Measurements from ENCODE around the gene EFNA5. TPM values are rescaled to one million over a fixed set of nuclear protein-coding genes. Genes with fewer than 3 reads are reported as not detected.

EFNA5 gene
- total and polyA plus RNA-seq, 4 donors, result 0.14 to 0.93 (median 0.54) TPM

DNA sequence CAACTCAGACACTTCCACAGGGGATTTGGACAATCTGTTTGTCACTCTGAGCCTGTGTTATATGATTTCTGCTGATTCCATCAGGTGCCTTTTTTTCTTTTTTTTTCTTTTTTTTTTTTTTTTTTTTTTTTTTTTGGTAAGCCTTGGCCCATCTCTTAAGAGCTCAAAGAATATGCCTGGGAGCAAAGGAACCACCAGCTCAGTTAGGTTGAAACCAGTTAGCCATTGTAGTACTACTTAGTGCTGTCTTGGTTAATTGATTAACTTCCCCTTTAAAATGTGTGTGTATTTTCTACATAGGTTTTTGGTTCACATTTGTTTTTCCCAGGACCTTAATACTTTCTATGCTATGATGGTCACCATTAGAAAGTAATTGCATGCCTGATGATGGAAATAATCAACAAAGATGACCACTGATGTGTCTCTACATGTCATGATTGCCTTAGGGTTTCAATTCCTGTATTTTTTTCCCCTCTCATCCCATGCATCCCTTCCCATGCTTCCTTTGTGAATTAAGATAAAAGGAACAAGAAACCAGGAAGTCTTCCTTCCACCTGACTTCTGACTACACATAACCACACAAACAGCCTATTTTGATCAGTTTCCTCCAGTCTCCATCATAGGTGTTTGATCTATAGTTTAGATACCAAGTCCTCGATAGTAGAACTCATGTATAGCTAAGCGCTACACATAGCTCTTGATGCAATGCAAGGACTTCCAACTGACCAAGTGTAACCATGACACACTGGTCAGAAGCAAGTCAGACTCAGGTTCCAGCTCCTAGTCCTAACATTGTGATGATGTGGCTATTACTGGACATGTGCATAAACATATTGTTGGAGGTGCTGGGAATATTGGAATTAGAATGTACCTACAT lies 306.1 kb downstream of the EFNA5 start:
- no peak for DNase-seq (ENCODE audit: low spot score)
- no peaks in the 10 kb centered on the region for H3K9me3 ChIP-seq (ENCODE audit: control insufficient read depth in 4 of 4, low read length in 3 of 4)
- H3K27ac ChIP-seq (ENCODE audit: low read depth in 1 of 2, low read length in 2 of 2), result no peak overlapping the region
- H3K36me3 ChIP-seq (ENCODE audit: control insufficient read depth in 4 of 4, insufficient read depth in 3 of 4, low read depth in 1 of 4, low read length in 3 of 4), result no peaks in the 10 kb centered on the region
- H3K4me1 ChIP-seq (ENCODE audit: control insufficient read depth in 4 of 4, insufficient read depth in 4 of 4, low read length in 3 of 4), result peaks cover 0 to 1% (median 0%) of the 10 kb centered on the region in 4 donors
- no peak for TF ChIP-seq NR2F2 (IDR thresholded peaks at IDR 0.05)
- TF ChIP-seq JUND (IDR thresholded peaks at IDR 0.05), result no peak
- TF ChIP-seq RAD21 (IDR thresholded peaks at IDR 0.05), result no peak
- no peak for TF ChIP-seq YY1 (IDR thresholded peaks at IDR 0.05)
- TF ChIP-seq, protein P1, sequence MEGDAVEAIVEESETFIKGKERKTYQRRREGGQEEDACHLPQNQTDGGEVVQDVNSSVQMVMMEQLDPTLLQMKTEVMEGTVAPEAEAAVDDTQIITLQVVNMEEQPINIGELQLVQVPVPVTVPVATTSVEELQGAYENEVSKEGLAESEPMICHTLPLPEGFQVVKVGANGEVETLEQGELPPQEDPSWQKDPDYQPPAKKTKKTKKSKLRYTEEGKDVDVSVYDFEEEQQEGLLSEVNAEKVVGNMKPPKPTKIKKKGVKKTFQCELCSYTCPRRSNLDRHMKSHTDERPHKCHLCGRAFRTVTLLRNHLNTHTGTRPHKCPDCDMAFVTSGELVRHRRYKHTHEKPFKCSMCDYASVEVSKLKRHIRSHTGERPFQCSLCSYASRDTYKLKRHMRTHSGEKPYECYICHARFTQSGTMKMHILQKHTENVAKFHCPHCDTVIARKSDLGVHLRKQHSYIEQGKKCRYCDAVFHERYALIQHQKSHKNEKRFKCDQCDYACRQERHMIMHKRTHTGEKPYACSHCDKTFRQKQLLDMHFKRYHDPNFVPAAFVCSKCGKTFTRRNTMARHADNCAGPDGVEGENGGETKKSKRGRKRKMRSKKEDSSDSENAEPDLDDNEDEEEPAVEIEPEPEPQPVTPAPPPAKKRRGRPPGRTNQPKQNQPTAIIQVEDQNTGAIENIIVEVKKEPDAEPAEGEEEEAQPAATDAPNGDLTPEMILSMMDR (IDR thresholded peaks at IDR 0.05; ENCODE audit: low read depth, low read length, missing input control), result no peak
- no peak for TF ChIP-seq FOXA1 (IDR thresholded peaks at IDR 0.05)
- TF ChIP-seq TAF1 (conservative IDR thresholded peaks at IDR 0.05), result no peak
- TF ChIP-seq SP1 (IDR thresholded peaks at IDR 0.05), result no peak
- TF ChIP-seq RXRA (IDR thresholded peaks at IDR 0.05), result no peak
- TF ChIP-seq EGR1 (IDR thresholded peaks at IDR 0.05; ENCODE audit: low read depth in 2 of 2), result no peak
- TF ChIP-seq, protein P2, sequence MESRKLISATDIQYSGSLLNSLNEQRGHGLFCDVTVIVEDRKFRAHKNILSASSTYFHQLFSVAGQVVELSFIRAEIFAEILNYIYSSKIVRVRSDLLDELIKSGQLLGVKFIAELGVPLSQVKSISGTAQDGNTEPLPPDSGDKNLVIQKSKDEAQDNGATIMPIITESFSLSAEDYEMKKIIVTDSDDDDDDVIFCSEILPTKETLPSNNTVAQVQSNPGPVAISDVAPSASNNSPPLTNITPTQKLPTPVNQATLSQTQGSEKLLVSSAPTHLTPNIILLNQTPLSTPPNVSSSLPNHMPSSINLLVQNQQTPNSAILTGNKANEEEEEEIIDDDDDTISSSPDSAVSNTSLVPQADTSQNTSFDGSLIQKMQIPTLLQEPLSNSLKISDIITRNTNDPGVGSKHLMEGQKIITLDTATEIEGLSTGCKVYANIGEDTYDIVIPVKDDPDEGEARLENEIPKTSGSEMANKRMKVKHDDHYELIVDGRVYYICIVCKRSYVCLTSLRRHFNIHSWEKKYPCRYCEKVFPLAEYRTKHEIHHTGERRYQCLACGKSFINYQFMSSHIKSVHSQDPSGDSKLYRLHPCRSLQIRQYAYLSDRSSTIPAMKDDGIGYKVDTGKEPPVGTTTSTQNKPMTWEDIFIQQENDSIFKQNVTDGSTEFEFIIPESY (IDR thresholded peaks at IDR 0.05), result no peak
- TF ChIP-seq HNF4G (IDR thresholded peaks at IDR 0.05), result no peak
- TF ChIP-seq, protein P3, sequence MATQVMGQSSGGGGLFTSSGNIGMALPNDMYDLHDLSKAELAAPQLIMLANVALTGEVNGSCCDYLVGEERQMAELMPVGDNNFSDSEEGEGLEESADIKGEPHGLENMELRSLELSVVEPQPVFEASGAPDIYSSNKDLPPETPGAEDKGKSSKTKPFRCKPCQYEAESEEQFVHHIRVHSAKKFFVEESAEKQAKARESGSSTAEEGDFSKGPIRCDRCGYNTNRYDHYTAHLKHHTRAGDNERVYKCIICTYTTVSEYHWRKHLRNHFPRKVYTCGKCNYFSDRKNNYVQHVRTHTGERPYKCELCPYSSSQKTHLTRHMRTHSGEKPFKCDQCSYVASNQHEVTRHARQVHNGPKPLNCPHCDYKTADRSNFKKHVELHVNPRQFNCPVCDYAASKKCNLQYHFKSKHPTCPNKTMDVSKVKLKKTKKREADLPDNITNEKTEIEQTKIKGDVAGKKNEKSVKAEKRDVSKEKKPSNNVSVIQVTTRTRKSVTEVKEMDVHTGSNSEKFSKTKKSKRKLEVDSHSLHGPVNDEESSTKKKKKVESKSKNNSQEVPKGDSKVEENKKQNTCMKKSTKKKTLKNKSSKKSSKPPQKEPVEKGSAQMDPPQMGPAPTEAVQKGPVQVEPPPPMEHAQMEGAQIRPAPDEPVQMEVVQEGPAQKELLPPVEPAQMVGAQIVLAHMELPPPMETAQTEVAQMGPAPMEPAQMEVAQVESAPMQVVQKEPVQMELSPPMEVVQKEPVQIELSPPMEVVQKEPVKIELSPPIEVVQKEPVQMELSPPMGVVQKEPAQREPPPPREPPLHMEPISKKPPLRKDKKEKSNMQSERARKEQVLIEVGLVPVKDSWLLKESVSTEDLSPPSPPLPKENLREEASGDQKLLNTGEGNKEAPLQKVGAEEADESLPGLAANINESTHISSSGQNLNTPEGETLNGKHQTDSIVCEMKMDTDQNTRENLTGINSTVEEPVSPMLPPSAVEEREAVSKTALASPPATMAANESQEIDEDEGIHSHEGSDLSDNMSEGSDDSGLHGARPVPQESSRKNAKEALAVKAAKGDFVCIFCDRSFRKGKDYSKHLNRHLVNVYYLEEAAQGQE (IDR thresholded peaks at IDR 0.05), result no peak
- TF ChIP-seq HNF4A (conservative IDR thresholded peaks at IDR 0.05), result no peak
- TF ChIP-seq GABPA (IDR thresholded peaks at IDR 0.05 in 1 of 2, conservative IDR thresholded peaks at IDR 0.05 in 1 of 2), result no peak
- no peak overlapping the region for H3K9ac ChIP-seq (ENCODE audit: low read depth in 1 of 2, low read length in 2 of 2)
- WGBS, result 94% methylated on average over 2 of the region's 2 CpGs
- H3K27me3 ChIP-seq (ENCODE audit: control insufficient read depth in 4 of 4, insufficient read depth in 4 of 4, low read length in 3 of 4), result no peaks in the 10 kb centered on the region
- no peak overlapping the region for H3K4me3 ChIP-seq (ENCODE audit: low read depth in 1 of 3, low read length in 3 of 3)

DNA sequence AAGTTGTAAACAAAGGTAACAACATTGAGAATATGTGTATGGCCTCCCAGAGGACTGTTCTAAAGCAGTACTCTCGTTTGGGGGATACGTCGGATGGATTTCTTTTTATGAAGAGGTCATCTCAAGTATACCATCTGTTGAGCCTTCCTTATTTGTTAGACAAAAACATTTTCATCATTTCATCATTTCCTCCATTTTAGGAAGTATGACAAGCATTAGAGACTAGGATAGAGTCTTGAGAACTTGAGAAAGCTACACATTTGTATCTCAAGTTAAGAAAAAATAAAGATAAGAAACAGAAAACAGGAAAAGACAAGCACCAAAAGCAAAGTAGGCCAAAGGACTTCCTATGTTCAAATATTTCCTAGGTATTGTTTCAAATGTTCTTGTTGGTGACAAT lies 307.0 kb downstream of the EFNA5 start:
- Histone ChIP-seq H3K9me3 (ENCODE audit: control insufficient read depth in 4 of 4, low read length in 3 of 4) (no peaks in the 10 kb centered on the region), H3K27me3 (ENCODE audit: control insufficient read depth in 4 of 4, insufficient read depth in 4 of 4, low read length in 3 of 4) (no peaks in the 10 kb centered on the region), H3K9ac (ENCODE audit: low read depth in 1 of 2, low read length in 2 of 2) (no peak overlapping the region), H3K27ac (ENCODE audit: low read depth in 1 of 2, low read length in 2 of 2) (no peak overlapping the region), H3K4me1 (ENCODE audit: control insufficient read depth in 4 of 4, insufficient read depth in 4 of 4, low read length in 3 of 4) (peaks cover 0 to 1% (median 0%) of the 10 kb centered on the region in 4 donors), H3K4me3 (ENCODE audit: low read depth in 1 of 3, low read length in 3 of 3) (no peak overlapping the region), H3K36me3 (ENCODE audit: control insufficient read depth in 4 of 4, insufficient read depth in 3 of 4, low read depth in 1 of 4, low read length in 3 of 4) (no peaks in the 10 kb centered on the region)
- WGBS, result 84% methylated on average over 3 of the region's 3 CpGs
- no peak for DNase-seq (ENCODE audit: low spot score)
- TF ChIP-seq YY1 (IDR thresholded peaks at IDR 0.05) (no peak), FOXA1 (IDR thresholded peaks at IDR 0.05) (no peak), RXRA (IDR thresholded peaks at IDR 0.05) (no peak), RAD21 (IDR thresholded peaks at IDR 0.05) (no peak), EGR1 (IDR thresholded peaks at IDR 0.05; ENCODE audit: low read depth in 2 of 2) (no peak), SP1 (IDR thresholded peaks at IDR 0.05) (no peak), JUND (IDR thresholded peaks at IDR 0.05) (no peak), HNF4A (conservative IDR thresholded peaks at IDR 0.05) (no peak), GABPA (IDR thresholded peaks at IDR 0.05 in 1 of 2, conservative IDR thresholded peaks at IDR 0.05 in 1 of 2) (no peak), NR2F2 (IDR thresholded peaks at IDR 0.05) (no peak), HNF4G (IDR thresholded peaks at IDR 0.05) (no peak), TAF1 (conservative IDR thresholded peaks at IDR 0.05) (no peak)
- TF ChIP-seq, protein P2 (IDR thresholded peaks at IDR 0.05), result no peak
- TF ChIP-seq, protein P4, sequence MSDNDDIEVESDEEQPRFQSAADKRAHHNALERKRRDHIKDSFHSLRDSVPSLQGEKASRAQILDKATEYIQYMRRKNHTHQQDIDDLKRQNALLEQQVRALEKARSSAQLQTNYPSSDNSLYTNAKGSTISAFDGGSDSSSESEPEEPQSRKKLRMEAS (IDR thresholded peaks at IDR 0.05), result no peak
- TF ChIP-seq, protein P1 (IDR thresholded peaks at IDR 0.05; ENCODE audit: low read depth, low read length, missing input control), result no peak

All from liver (tissue), 9 donors.